HepG2 (cell line): ENCODE results near the gene PLD1. TPM values are rescaled to one million over a fixed set of nuclear protein-coding genes. Genes with fewer than 3 reads are reported as not detected.

ENCODE experiments used
- CREM ChIP-seq, 2 experiments: sonication (generic) in 1 of 2; formaldehyde crosslinking in 1 of 2; IDR thresholded peaks; 2 replicates each; pipeline versions ENCODE4 v1.4.0 to v1.6.1; 2016 to 2020; ENCODE audit warnings: antibody characterized with exemption in 1 of 2, mild to moderate bottlenecking in 1 of 2, missing genetic modification reagents in 1 of 2
- E2F2 ChIP-seq: sonication (generic); formaldehyde crosslinking; IDR thresholded peaks from 2 replicates; pipeline ENCODE4 v1.4.0; 2020; ENCODE audit warnings: missing genetic modification reagents, borderline replicate concordance
- GMEB1 ChIP-seq: sonication (generic); formaldehyde crosslinking; IDR thresholded peaks from 2 replicates; pipeline ENCODE4 v1.5.1; 2020; ENCODE audit warnings: missing genetic modification reagents, mild to moderate bottlenecking, borderline replicate concordance
- KDM5B ChIP-seq: sonication (generic); formaldehyde crosslinking; IDR thresholded peaks from 2 replicates; pipeline ENCODE4 v1.4.0; 2020; ENCODE audit warnings: missing genetic modification reagents, mild to moderate bottlenecking, borderline replicate concordance
- KIAA2018 ChIP-seq: sonication (generic); formaldehyde crosslinking; IDR thresholded peaks from 2 replicates; pipeline ENCODE4 v1.5.0; 2020; ENCODE audit warnings: mild to moderate bottlenecking, missing genetic modification reagents, borderline replicate concordance
- KLF12 ChIP-seq: sonication (generic); formaldehyde crosslinking; IDR thresholded peaks from 2 replicates; pipeline ENCODE4 v1.4.0; 2020; ENCODE audit warnings: missing genetic modification reagents, borderline replicate concordance
- KLF6 ChIP-seq: IDR thresholded peaks from 2 replicates; pipeline ENCODE4 v1.8.0; 2016; ENCODE audit warnings: missing biosample characterization, missing genetic modification reagents
- TRIM24 ChIP-seq: sonication (generic); formaldehyde crosslinking; IDR thresholded peaks from 2 replicates; pipeline ENCODE4 v1.8.0; 2022; ENCODE audit warnings: mild to moderate bottlenecking, missing genetic modification reagents
- ZBTB49 ChIP-seq: sonication (generic); formaldehyde crosslinking; IDR thresholded peaks from 2 replicates; pipeline ENCODE4 v1.4.0; 2020; ENCODE audit warnings: missing genetic modification reagents, borderline replicate concordance
- ZFP37 ChIP-seq: sonication (generic); formaldehyde crosslinking; IDR thresholded peaks from 2 replicates; pipeline ENCODE4 v1.4.0; 2020; ENCODE audit warnings: missing genetic modification reagents, borderline replicate concordance
- ZNF563 ChIP-seq: sonication (generic); formaldehyde crosslinking; IDR thresholded peaks from 2 replicates; pipeline ENCODE4 v1.8.0; 2022; ENCODE audit warnings: mild to moderate bottlenecking, moderate library complexity, missing genetic modification reagents
- polyA plus RNA-seq, 8 experiments: library from polyadenylated mRNA; depleted of rRNA in 3 of 8; stranded (reverse) in 7 of 8; unstranded in 1 of 8; fragments of >200 nt; fragmentation: Illumina TruSeq in 4 of 8; extraction: Trizol in 4 of 8; gene quantifications; 2 replicates each; pipeline versions ENCODE4 v1.2.1 to v1.2.3, GENCODE V29; 2011 to 2016; ENCODE audit warnings: low read depth in 4 of 8, missing spikeins in 1 of 8, mixed read lengths in 1 of 8; ENCODE audit not compliant: insufficient read depth in 1 of 8
- total RNA-seq, 5 experiments: library from RNA; depleted of rRNA; stranded (reverse); fragments of >200 nt; fragmentation: Illumina TruSeq; extraction: Trizol; gene quantifications; 2 replicates each; pipeline ENCODE4 v1.2.3, GENCODE V29; 2016; ENCODE audit warnings: low read depth in 1 of 5

PLD1 gene
- total and polyA plus RNA-seq, 2 of the 13 experiments (the other 11 are each of a cell fraction or from before 2014, with no cell fraction given) = 27.1 to 59.4 TPM

- TF ChIP-seq KLF6 (peak; percentile 60; the same call in 1 of the 2 replicates), KDM5B (CRISPR knock-in tag) (no peak), ZFP37 (no peak), E2F2 (CRISPR knock-in tag) (no peak), ZBTB49 (CRISPR knock-in tag) (no peak), GMEB1 (CRISPR knock-in tag) (no peak), TRIM24 (CRISPR knock-in tag) (no peak), CREM (IDR thresholded peaks at IDR 0.05) (peak; percentile 72), CREM (CRISPR knock-in tag; IDR thresholded peaks at IDR 0.05) (no peak), KIAA2018 (CRISPR knock-in tag) (no peak), KLF12 (no peak), ZNF563 (CRISPR knock-in tag) (no peak)
Observed at GRCh38 chr3:171842864-171843518, 32.7 kb upstream of the PLD1 start, which contains the start of gene TMEM212 (continued).
